LHCN-M2 (cell line): ENCODE data around the gene DEPDC1. TPM values are rescaled to one million over a fixed set of nuclear protein-coding genes. Genes with fewer than 3 reads are reported as not detected.
"Not testable (repeated sequence)": the region's sequence is repeated elsewhere in the genome, so short reads cannot be mapped to it uniquely, and the experiment has no call there.

ENCODE experiments used
- DNase-seq: peaks from one replicate; pipeline ENCODE4 v3.0.0-alpha.2; 2012; ENCODE audit warnings: low read depth
- total RNA-seq: library from RNA; depleted of rRNA; stranded (reverse); fragments of >200 nt; gene quantifications from 2 replicates; pipeline ENCODE4 v1.2.3, GENCODE V29; 2014

The DEPDC1 gene
- total RNA-seq, 1 experiment from 2014 or later: 134 TPM

- DNase-seq: no peak
Measured at GRCh38 chr1:68478662-68479061, 18.2 kb downstream of the DEPDC1 start.

- not testable (repeated sequence) for DNase-seq
Measured at GRCh38 chr1:68476626-68477025, 20.3 kb downstream of the DEPDC1 start.

GRCh38 chr1:68473060-68473459 lies 23.8 kb downstream of the DEPDC1 start:
- no peak for DNase-seq

GRCh38 chr1:68470388-68470970 lies 26.4 kb downstream of the DEPDC1 start:
- peak; percentile 29 for DNase-seq

GRCh38 chr1:68464891-68465290 lies 32.0 kb downstream of the DEPDC1 start:
- no peak for DNase-seq

DNA sequence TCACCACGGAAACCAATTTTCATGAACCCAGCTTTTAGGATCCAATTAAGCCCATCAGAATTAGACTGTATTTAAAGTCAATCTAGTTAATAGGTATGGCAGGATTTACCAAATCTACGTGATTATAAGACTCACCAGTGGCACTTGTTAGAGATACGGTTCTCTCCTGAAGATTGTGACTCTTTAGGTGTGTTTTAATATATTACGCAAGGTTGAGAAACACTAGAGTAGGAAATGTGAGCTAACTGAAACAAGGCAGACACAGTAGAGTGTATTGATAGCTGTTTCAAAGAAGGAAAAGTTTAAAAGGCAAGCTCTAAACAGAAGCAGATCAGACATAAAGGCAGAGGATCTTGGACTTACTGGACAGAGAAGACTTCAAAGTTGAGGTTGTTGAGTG lies 35.9 kb downstream of the DEPDC1 start:
- DNase-seq: no peak

DNA sequence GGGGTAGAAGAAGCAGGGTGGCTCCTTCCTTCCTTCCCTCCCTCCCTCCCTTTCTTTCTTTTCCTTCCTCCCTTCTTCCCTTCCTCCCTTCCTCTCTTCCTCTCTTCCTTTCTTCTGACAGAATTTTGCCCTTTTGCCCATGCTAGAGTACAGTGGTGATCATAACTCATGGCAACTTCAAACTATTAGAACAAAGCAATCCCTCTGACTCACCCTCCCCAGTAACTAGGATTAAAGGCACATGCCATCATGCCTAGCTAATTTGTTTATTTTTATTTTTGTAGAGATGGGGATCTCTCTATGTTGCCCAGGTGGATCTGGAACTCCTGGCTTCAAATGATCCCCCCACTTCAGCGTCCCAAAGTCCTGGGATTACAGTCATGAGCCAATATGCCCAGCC lies 37.1 kb downstream of the DEPDC1 start:
- DNase-seq: peak; percentile 72

- DNase-seq: no peak
Measured at GRCh38 chr1:68459091-68459490, 37.8 kb downstream of the DEPDC1 start.

- DNase-seq: no peak
Measured at GRCh38 chr1:68456202-68456601, 40.7 kb downstream of the DEPDC1 start.

DNA sequence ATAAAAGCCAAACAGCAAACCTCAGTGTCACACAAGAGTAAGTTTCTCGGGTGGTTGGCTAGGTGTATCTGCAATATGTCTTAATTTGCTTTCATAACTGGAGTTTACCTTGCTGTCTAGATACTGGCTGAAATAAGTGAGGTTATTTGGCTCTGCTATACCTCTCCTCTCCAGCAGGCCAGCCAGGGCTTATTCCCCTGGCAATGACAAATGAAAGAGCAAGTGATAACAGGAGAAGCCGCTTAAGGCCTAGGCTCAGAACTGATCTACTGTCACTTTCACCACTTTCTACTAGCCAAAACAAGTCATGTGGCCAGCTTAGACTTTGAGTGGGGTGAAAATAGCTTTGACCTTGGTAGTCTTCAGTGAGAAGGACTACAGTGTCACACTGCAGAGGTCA lies 42.3 kb downstream of the DEPDC1 start:
- DNase-seq: no peak

DNA sequence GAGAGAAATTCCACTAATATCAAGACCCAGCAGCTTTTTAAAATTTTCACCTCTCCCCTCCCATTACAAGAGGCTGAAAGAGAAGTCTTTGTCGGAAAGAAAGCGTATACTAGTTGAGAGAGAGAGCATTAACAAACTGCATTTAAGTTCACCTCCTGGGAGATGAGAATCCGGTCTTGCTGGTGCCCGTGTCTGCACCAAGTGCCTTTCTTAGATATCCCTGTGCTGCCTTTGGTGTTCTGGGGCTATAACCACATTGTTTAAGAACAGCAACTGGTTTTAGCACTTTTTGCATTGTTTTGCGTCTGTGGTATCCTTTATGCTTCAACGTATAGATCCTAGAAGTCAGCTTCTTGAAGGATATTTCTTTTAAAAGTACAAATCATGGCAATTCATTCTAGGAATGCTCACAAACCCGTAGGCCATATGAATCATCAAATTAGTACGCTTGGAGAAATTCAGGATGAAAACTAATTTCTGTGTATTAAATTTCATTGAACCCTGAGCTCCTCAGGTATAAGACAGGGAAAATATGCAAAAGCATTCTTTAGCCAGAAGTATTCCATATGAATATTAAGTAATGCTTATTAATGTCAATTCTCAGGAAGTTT lies 43.7 kb downstream of the DEPDC1 start:
- DNase-seq: no peak

DNA sequence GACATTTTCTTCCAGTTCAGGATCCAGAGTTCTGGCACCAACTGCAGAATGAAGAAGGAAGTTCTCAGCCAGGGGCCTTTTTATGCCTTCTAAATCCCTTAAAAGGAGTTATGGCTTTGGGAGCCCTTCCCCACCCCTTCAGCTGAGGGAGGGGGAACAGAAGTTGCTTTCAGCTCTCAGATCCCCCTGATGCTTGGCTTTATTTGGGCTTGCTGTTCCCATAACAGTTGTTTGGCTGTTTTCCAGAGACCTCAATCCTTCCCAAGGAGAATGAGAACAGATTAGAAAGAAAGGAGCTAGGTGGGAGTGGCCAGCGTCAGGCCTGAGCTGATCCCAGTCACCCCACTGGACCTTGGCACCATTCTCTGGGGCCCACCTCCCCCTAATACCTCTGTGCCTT lies 47.0 kb downstream of the DEPDC1 start, which contains the start of gene RPE65:
Gene RPE65, minus strand, starts transcription at position 54 of the 400 bp plus-strand sequence. Its CDS starts 49 bp downstream, at position 5.
- DNase-seq: peak; percentile 58

GRCh38 chr1:68448365-68448764 lies 48.5 kb downstream of the DEPDC1 start:
- no peak for DNase-seq

DNA sequence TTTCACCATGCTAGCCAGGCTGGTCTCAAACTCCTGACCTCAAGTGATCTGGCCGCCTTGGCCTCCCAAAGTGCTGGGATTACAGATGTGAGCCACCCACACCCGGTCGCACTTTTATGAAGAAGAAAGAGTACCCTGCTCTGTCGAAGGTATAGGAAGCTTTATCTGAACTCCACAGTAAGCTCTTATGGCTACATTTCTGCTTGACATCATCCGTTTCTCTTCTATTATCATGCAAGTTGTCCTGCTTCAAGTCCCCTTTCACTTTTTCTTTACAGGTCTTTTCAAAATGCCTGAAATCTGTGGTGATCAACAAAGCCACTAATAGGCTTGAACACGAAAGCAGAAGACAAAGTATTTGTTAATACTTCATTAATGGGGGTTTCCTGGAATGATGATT lies 51.2 kb downstream of the DEPDC1 start:
- DNase-seq: no peak

- peak; percentile 82 for DNase-seq
Measured at GRCh38 chr1:68442822-68443556, 53.9 kb downstream of the DEPDC1 start.

- peak; percentile 38 for DNase-seq
Measured at GRCh38 chr1:68442006-68442405, 54.9 kb downstream of the DEPDC1 start.

DNA sequence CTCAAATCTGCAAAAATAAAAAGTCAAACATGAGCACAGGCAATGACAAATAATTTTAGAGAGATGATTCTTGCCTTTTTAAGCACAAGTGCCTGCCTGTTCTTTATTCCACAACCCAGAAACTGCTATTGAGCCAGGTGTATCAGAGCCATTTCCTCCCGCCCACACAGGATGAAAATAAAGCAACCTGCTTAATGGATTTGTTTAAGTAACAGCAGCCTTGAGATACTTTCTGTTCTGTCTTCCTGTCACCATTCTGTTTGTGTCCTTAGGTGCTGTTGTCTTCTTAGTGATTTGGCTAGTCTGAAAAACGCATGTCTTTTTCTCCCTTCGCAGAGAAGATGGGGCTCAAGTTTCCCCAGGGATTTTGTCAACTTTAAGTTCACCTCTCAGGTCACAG lies 58.6 kb downstream of the DEPDC1 start:
- DNase-seq: no peak

DNA sequence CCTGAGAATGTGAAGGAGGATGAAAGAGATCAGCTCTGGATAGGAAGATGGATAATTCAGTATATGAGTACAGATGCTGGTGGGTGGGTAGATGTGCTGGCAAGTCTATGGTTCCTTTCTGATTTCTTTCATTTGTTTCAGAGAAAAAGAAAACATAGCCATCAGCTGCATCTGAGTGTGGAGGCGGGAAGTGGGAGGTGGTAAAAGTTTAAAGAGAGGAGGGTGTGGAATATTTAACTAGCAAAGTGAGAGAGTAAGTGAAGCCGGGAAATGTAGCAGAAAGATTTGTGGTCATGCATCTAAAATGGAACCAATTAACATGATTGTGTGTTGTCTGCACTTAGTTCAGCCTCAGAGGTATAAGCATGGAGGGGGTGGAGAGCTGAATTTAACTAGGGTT lies 63.5 kb downstream of the DEPDC1 start:
- no peak for DNase-seq

DNA sequence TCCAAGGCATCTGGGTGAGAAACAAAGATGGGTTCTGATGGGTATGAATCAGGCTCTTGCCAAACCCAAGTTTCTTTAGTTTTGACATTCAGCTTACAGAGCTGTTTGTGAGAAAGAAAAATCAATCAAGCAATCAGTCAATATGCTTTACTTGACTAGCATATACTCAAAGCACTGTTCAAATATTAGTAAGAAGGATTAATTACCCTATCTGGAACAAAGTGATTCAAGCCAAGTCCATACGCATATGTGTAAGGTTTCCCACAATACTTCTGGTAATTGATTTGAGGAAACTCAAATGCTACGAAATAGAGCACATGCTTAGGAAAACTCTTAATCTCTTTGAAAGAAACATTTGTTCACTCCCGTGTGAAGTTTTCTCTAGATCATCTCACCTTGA lies 65.8 kb downstream of the DEPDC1 start:
- DNase-seq: no peak

GRCh38 chr1:68429233-68429808 lies 67.6 kb downstream of the DEPDC1 start:
- no peak for DNase-seq

- no peak for DNase-seq
Measured at GRCh38 chr1:68426594-68426993, 70.3 kb downstream of the DEPDC1 start.
